Small intestine (tissue), 7 donors: ENCODE results near the gene ZBTB12. TPM values are rescaled to one million over a fixed set of nuclear protein-coding genes. Genes with fewer than 3 reads are reported as not detected.
A peak's percentile ranks its signal among the peaks of the same experiment; 100 is the strongest.

Experiments
- DNase-seq, 2 donors: peaks; one replicate each; pipeline versions ENCODE4 v3.0.0 to v3.0.0-alpha.2; 2013
- FAIRE-seq: peaks from 2 replicates; lab custom pipeline; 2012; peaks lifted over from hg19 to GRCh38; lab: Jason Lieb, UNC
- H3K27ac ChIP-seq, 3 donors: one replicate each; pipeline ENCODE4 v1.5.1; 2013; ENCODE audit warnings: low read length in 2 of 3, mild to moderate bottlenecking in 2 of 3, control low read depth in 1 of 3, inconsistent platforms in 1 of 3, low read depth in 1 of 3, moderate library complexity in 1 of 3
- H3K27me3 ChIP-seq, 3 donors: one replicate each; pipeline ENCODE4 v1.6.1; 2013; ENCODE audit warnings: low read length in 3 of 3, inconsistent platforms in 1 of 3; ENCODE audit not compliant: control insufficient read depth in 3 of 3, insufficient read depth in 3 of 3
- H3K36me3 ChIP-seq, 3 donors: one replicate each; pipeline ENCODE4 v1.6.1; 2013; ENCODE audit warnings: low read length in 3 of 3, inconsistent platforms in 1 of 3, low read depth in 1 of 3, mild to moderate bottlenecking in 1 of 3, moderate library complexity in 1 of 3; ENCODE audit not compliant: control insufficient read depth in 3 of 3, insufficient read depth in 2 of 3
- H3K4me1 ChIP-seq, 3 donors: one replicate each; pipeline ENCODE4 v1.6.1; 2013; ENCODE audit warnings: low read length in 2 of 3, inconsistent platforms in 1 of 3, low read depth in 1 of 3, mild to moderate bottlenecking in 1 of 3, moderate library complexity in 1 of 3; ENCODE audit not compliant: control insufficient read depth in 3 of 3, insufficient read depth in 2 of 3
- H3K4me3 ChIP-seq, 3 donors: one replicate each; pipeline ENCODE4 v1.5.1; 2013; ENCODE audit warnings: low read length in 3 of 3, control low read depth in 1 of 3, inconsistent platforms in 1 of 3, low read depth in 1 of 3, mild to moderate bottlenecking in 1 of 3, moderate library complexity in 1 of 3
- H3K9me3 ChIP-seq, 2 donors: one replicate each; pipeline ENCODE4 v1.6.1; 2013; ENCODE audit warnings: low read depth in 1 of 2, low read length in 1 of 2; ENCODE audit not compliant: control insufficient read depth in 2 of 2, insufficient read depth in 1 of 2
- WGBS, 3 donors: extraction: QIAGEN DNeasy Blood & Tissue Kit; methylation state at CpG; one replicate each; pipeline ENCODE4 v1.1.7; 2013; 5-methylcytosine and 5-hydroxymethylcytosine counted together
- polyA plus RNA-seq, 4 donors: library from polyadenylated mRNA; stranded (reverse) in 3 of 4; unstranded in 1 of 4; fragments of 200-250 nt in 3 of 4; fragments of 120-200 nt in 1 of 4; gene quantifications; one replicate each; pipeline versions ENCODE4 v1.2.1 to v1.2.3, GENCODE V29; 2013
- donor health status: healthy with polysubstance abuse.
- donor health status: control.
- donor health status: control.
- donor health status: Bipolar disorder and iron deficiency.
- donor health status: healthy.

ZBTB12 gene
- polyA plus RNA-seq, 4 donors: 1.6 to 12.5 (median 5.2) TPM

DNA sequence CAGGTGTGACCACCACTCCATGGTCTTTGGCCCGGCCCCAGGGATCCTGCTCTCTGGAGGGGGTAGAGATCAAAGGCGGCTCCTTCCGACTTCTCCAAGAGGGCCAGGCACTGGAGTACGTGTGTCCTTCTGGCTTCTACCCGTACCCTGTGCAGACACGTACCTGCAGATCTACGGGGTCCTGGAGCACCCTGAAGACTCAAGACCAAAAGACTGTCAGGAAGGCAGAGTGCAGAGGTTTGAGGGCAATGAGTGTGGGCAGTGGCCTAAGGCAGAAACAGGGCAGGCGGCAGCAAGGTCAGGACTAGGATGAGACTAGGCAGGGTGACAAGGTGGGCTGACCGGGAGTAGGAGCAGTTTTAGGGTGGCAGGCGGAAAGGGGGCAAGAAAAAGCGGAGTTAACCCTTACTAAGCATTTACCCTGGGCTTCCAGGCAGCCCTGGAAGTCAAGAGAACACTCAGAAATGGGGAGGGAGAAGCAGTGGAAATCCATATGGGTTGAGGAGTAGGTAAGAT, 44.5 kb upstream of the ZBTB12 start:
- FAIRE-seq: no peak
- Histone ChIP-seq H3K27me3 (no peaks in the 10 kb centered on the region), H3K4me1 (peaks cover 0 to 31% (median 4%) of the 10 kb centered on the region in 3 donors), H3K27ac (peak overlapping the region; percentile 86 to 95 (median 92)), H3K9me3 (no peaks in the 10 kb centered on the region), H3K36me3 (peaks cover 0 to 17% (median 0%) of the 10 kb centered on the region in 3 donors), H3K4me3 (peak overlapping the region in 2 of 3 donors; percentile 33 to 46)
- no peak for DNase-seq
- WGBS, 3 donors: 32 to 66% (median 54%) methylated on average over 11 of the region's 11 CpGs

DNA sequence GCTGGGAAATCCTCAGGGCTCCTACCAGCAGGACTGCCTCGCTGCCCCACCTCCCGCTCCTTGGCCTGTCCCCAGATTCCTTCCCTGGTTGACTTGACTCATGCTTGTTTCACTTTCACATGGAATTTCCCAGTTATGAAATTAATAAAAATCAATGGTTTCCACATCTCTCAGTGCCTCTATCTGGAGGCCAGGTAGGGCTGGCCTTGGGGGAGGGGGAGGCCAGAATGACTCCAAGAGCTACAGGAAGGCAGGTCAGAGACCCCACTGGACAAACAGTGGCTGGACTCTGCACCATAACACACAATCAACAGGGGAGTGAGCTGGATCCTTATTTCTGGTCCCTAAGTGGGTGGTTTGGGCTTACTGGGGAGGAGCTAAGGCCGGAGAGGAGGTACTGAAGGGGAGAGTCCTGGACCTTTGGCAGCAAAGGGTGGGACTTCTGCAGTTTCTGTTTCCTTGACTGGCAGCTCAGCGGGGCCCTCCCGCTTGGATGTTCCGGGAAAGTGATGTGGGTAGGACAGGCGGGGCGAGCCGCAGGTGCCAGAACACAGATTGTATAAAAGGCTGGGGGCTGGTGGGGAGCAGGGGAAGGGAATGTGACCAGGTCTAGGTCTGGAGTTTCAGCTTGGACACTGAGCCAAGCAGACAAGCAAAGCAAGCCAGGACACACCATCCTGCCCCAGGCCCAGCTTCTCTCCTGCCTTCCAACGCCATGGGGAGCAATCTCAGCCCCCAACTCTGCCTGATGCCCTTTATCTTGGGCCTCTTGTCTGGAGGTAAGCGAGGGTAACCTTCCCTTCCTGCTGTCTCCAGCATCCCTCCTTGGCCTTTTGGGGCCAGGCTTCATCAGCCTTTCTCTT, 43.9 kb upstream of the ZBTB12 start, which contains the start of gene CFB:
Gene CFB (plus strand): TSS at position 589 of the 863 bp plus-strand sequence. CDS start 127 bp downstream, at position 716.
- H3K4me1 ChIP-seq: peaks cover 0 to 32% (median 4%) of the 10 kb centered on the region in 3 donors
- peaks cover 0 to 10% (median 0%) of the 10 kb centered on the region in 3 donors for H3K36me3 ChIP-seq
- peak; percentile 93 to 97 for DNase-seq
- H3K4me3 ChIP-seq: peak within 1 kb of the TSS in 2 of 3 donors; percentile 33 to 46
- peak within 1 kb of the TSS; percentile 86 to 95 (median 92) for H3K27ac ChIP-seq
- 9 to 22% (median 13%) methylated on average over 11 of the region's 11 CpGs for WGBS, 3 donors
- no peaks in the 10 kb centered on the region for H3K9me3 ChIP-seq
- no peak for FAIRE-seq
- H3K27me3 ChIP-seq: no peaks in the 10 kb centered on the region

DNA sequence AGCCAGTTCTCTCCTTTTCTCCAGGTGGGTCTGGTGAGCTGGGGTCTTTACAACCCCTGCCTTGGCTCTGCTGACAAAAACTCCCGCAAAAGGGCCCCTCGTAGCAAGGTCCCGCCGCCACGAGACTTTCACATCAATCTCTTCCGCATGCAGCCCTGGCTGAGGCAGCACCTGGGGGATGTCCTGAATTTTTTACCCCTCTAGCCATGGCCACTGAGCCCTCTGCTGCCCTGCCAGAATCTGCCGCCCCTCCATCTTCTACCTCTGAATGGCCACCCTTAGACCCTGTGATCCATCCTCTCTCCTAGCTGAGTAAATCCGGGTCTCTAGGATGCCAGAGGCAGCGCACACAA, 43.2 kb upstream of the ZBTB12 start:
- 23 to 50% (median 36%) methylated on average over 9 of the region's 9 CpGs for WGBS, 3 donors

DNA sequence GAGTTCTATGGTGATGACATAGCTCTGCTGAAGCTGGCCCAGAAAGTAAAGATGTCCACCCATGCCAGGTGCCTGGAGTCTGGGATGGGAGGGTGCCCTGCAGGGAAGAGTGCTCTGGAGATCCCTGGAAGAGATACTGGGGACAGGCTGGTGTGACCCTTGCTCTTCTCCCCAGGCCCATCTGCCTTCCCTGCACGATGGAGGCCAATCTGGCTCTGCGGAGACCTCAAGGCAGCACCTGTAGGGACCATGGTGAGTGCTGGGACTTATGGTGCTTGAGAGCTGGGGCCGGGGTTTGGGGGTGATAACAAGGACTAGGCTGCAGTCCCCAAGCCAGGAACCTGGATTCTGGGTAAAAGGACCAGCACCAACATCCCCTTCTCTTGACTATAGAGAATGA, 41.9 kb upstream of the ZBTB12 start:
- Histone ChIP-seq H3K27ac (no peak overlapping the region), H3K9me3 (no peaks in the 10 kb centered on the region), H3K27me3 (no peaks in the 10 kb centered on the region), H3K36me3 (peaks cover 0 to 5% (median 0%) of the 10 kb centered on the region in 3 donors), H3K4me3 (no peak overlapping the region), H3K4me1 (peaks cover 0 to 41% (median 4%) of the 10 kb centered on the region in 3 donors)
- FAIRE-seq: no peak
- WGBS, 3 donors: 86 to 89% (median 88%) methylated on average over 3 of the region's 3 CpGs
- DNase-seq: no peak

More for the DNA sequence above, 43.2 kb upstream of the ZBTB12 start:
- DNase-seq (no peak), FAIRE-seq (no peak)
- peak overlapping the region in 1 of 3 donors; percentile 4 for H3K4me3 ChIP-seq
- H3K4me1 ChIP-seq: peaks cover 0 to 37% (median 4%) of the 10 kb centered on the region in 3 donors
- peaks cover 0 to 6% (median 0%) of the 10 kb centered on the region in 3 donors for H3K36me3 ChIP-seq
- H3K9me3 ChIP-seq: no peaks in the 10 kb centered on the region
- no peaks in the 10 kb centered on the region for H3K27me3 ChIP-seq
- peak overlapping the region; percentile 86 to 95 (median 92) for H3K27ac ChIP-seq

- no peaks in the 10 kb centered on the region for H3K27me3 ChIP-seq
- no peak for FAIRE-seq
- H3K36me3 ChIP-seq: no peaks in the 10 kb centered on the region
- H3K27ac ChIP-seq: no peak overlapping the region
- H3K4me1 ChIP-seq: peaks cover 0 to 30% (median 4%) of the 10 kb centered on the region in 3 donors
- peak; percentile 52 to 60 for DNase-seq
- H3K4me3 ChIP-seq: no peak overlapping the region
- 4 to 7% (median 5%) methylated on average over 6 of the region's 6 CpGs for WGBS, 3 donors
- no peaks in the 10 kb centered on the region for H3K9me3 ChIP-seq
These were observed 38.4 kb upstream of the ZBTB12 start for GRCh38 chr6:31940256-31940664.

DNA sequence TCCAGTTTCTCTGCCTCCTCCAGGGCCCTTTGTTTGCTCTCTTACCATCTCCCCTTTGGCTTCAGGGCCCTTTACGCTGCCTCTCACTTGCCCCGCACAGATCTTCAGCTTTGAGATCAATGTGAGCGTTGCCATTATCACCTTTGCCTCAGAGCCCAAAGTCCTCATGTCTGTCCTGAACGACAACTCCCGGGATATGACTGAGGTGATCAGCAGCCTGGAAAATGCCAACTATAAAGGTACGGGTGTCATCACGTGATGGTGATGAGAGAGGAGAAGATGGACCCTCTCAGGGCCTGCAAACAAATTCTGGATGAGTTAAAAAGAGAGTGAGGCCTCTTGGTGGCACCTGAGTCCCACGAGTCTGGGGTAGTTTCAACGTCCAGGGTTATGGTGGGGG, 33.9 kb upstream of the ZBTB12 start:
- WGBS, 3 donors: 47 to 72% (median 57%) methylated on average over 9 of the region's 9 CpGs
- Histone ChIP-seq H3K9me3 (peaks cover 0 to 2% of the 10 kb centered on the region in 2 donors), H3K27ac (no peak overlapping the region), H3K4me3 (no peak overlapping the region), H3K4me1 (peaks cover 0 to 12% (median 0%) of the 10 kb centered on the region in 3 donors), H3K27me3 (no peaks in the 10 kb centered on the region), H3K36me3 (no peaks in the 10 kb centered on the region)
- DNase-seq: peak; percentile 50 to 51
- no peak for FAIRE-seq

DNA sequence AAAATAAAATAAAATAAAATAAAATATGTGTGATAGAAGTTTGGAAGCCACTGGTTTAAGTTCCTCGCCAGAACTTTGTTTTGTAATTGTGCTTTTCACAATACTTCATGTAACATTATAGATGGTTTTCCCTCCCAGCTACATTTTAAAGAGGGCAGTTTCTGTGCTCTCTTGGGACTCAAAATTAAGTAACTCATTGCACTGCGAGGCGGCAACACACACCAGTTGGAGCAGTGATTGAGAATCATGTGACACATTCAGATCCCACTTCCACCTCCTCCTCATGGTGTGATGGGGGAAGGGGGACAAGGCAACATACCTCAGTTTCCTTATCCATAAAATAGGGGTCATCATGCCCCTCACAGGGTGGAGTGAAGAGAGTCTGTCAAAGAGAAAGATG, 33.1 kb upstream of the ZBTB12 start:
- Histone ChIP-seq H3K4me1 (peaks cover 0 to 5% (median 0%) of the 10 kb centered on the region in 3 donors), H3K27ac (no peak overlapping the region), H3K4me3 (no peak overlapping the region), H3K36me3 (no peaks in the 10 kb centered on the region), H3K27me3 (no peaks in the 10 kb centered on the region), H3K9me3 (peaks cover 0 to 2% of the 10 kb centered on the region in 2 donors)
- WGBS, 3 donors: 67 to 90% (median 90%) methylated on average over 3 of the region's 3 CpGs
- FAIRE-seq (no peak), DNase-seq (no peak)

- DNase-seq: no peak
- Histone ChIP-seq H3K9me3 (peaks cover 0 to 2% of the 10 kb centered on the region in 2 donors), H3K27me3 (no peaks in the 10 kb centered on the region), H3K36me3 (no peaks in the 10 kb centered on the region), H3K4me3 (no peak overlapping the region), H3K27ac (no peak overlapping the region), H3K4me1 (peaks cover 0 to 2% (median 2%) of the 10 kb centered on the region in 3 donors)
- 82 to 94% (median 89%) methylated on average over 16 to 19 of the region's 19 CpGs for WGBS, 3 donors
- no peak for FAIRE-seq
These were observed 31.7 kb upstream of the ZBTB12 start for GRCh38 chr6:31933537-31933936.
